Endodermal cell (in vitro differentiated cells): ENCODE data around the gene LCE6A. TPM values are rescaled to one million over a fixed set of nuclear protein-coding genes. Genes with fewer than 3 reads are reported as not detected.
A peak's percentile ranks its signal among the peaks of the same experiment; 100 is the strongest.

Source experiments
- DNase-seq: peaks from one replicate; pipeline ENCODE4 v3.0.0-alpha.2; 2017
- H3K27ac ChIP-seq: 2 replicates; pipeline ENCODE4 v1.5.1; 2013; ENCODE audit warnings: mild to moderate bottlenecking, low read depth, low read length, moderate library complexity
- H3K27me3 ChIP-seq: 2 replicates; pipeline ENCODE4 v1.6.1; 2013; ENCODE audit warnings: mild to moderate bottlenecking, low read length, moderate library complexity; ENCODE audit not compliant: insufficient read depth, control insufficient read depth, poor library complexity, severe bottlenecking
- H3K36me3 ChIP-seq: 2 replicates; pipeline ENCODE4 v1.7.0; 2013; ENCODE audit warnings: mild to moderate bottlenecking, low read length, moderate library complexity; ENCODE audit not compliant: control insufficient read depth, insufficient read depth
- H3K4me1 ChIP-seq: one replicate; pipeline ENCODE4 v1.7.0; 2013; ENCODE audit warnings: low read length; ENCODE audit not compliant: control insufficient read depth, insufficient read depth
- H3K4me3 ChIP-seq: 2 replicates; pipeline ENCODE4 v1.5.1; 2013; ENCODE audit warnings: mild to moderate bottlenecking, low read length, moderate library complexity
- H3K9ac ChIP-seq: 2 replicates; pipeline ENCODE4 v1.6.1; 2013; ENCODE audit warnings: mild to moderate bottlenecking, low read length, moderate library complexity; ENCODE audit not compliant: poor library complexity, severe bottlenecking; ENCODE audit errors: extremely low read depth
- H3K9me3 ChIP-seq: 2 replicates; pipeline ENCODE4 v1.6.1; 2013; ENCODE audit warnings: mild to moderate bottlenecking, low read length, moderate library complexity; ENCODE audit not compliant: control insufficient read depth
- H3K27ac Mint-ChIP-seq: 2 replicates; pipeline ENCODE4 v1.8.0; 2020; ENCODE audit warnings: mixed read lengths
- H3K27me3 Mint-ChIP-seq: 2 replicates; pipeline ENCODE4 v1.8.0; 2021; ENCODE audit warnings: mild to moderate bottlenecking, mixed read lengths; ENCODE audit not compliant: insufficient read depth
- H3K36me3 Mint-ChIP-seq: 2 replicates; pipeline ENCODE4 v1.8.0; 2020; ENCODE audit warnings: low read depth, mixed read lengths
- H3K4me1 Mint-ChIP-seq: 2 replicates; pipeline ENCODE4 v1.8.0; 2020; ENCODE audit warnings: mixed read lengths
- H3K4me3 Mint-ChIP-seq: 2 replicates; pipeline ENCODE4 v1.8.0; 2020; ENCODE audit warnings: mild to moderate bottlenecking, moderate library complexity, mixed read lengths
- H3K9me3 Mint-ChIP-seq: 2 replicates; pipeline ENCODE4 v1.8.0; 2020; ENCODE audit warnings: mild to moderate bottlenecking, mixed read lengths
- CTCF ChIP-seq: fragments of 200-600 bp; sonication (generic); conservative IDR thresholded peaks from 2 replicates; pipeline ENCODE4 v1.5.0; 2021; ENCODE audit warnings: antibody characterized with exemption, mild to moderate bottlenecking
- WGBS, 2 experiments: methylation state at CpG; one replicate each; pipeline versions ENCODE4 v1.1.5 to v1.1.7; 2013; ENCODE audit warnings: missing lambda C conversion rate in 2 of 2, mixed read lengths in 1 of 2; ENCODE audit not compliant: insufficient coverage in 1 of 2, insufficient read length in 1 of 2; 5-methylcytosine and 5-hydroxymethylcytosine counted together
- total RNA-seq, 2 donors: library from RNA; stranded (reverse); fragmentation: NEBNext Ultra II Directional in 1 of 2; extraction: Animal tissue kit (Norgen Biotek cat#: 25700) in 1 of 2; gene quantifications; 2 replicates in 1 of 2; 3 replicates in 1 of 2; pipeline ENCODE4 v1.2.1, GENCODE V29; 2021

LCE6A gene
- total RNA-seq, 2 donors from 2014 or later = not detected

GRCh38 chr1:152866321-152866720 is 23.7 kb downstream of the LCE6A start:
- H3K27me3 Mint-ChIP-seq = no peaks in the 10 kb centered on the region
- Histone ChIP-seq H3K4me3 (no peak overlapping the region), H3K27me3 (no peaks in the 10 kb centered on the region), H3K9ac (no peak overlapping the region), H3K9me3 (peaks cover 52% of the 10 kb centered on the region), H3K27ac (no peak overlapping the region), H3K4me1 (no peaks in the 10 kb centered on the region), H3K36me3 (no peaks in the 10 kb centered on the region)
- no peaks in the 10 kb centered on the region for H3K36me3 Mint-ChIP-seq
- H3K9me3 Mint-ChIP-seq = peaks cover 20% of the 10 kb centered on the region
- 65 to 68% methylated on average over 2 of the region's 2 CpGs for WGBS, 2 experiments
- TF ChIP-seq CTCF = no peak
- H3K27ac Mint-ChIP-seq = no peak overlapping the region
- no peak for DNase-seq
- no peaks in the 10 kb centered on the region for H3K4me1 Mint-ChIP-seq
- H3K4me3 Mint-ChIP-seq = no peak overlapping the region

GRCh38 chr1:152869808-152870419 is 27.3 kb downstream of the LCE6A start:
- Histone ChIP-seq H3K9me3 (peaks cover 32% of the 10 kb centered on the region), H3K9ac (no peak overlapping the region), H3K27ac (no peak overlapping the region), H3K4me1 (no peaks in the 10 kb centered on the region), H3K4me3 (no peak overlapping the region), H3K27me3 (no peaks in the 10 kb centered on the region), H3K36me3 (no peaks in the 10 kb centered on the region)
- H3K9me3 Mint-ChIP-seq = peaks cover 3% of the 10 kb centered on the region
- no peak overlapping the region for H3K27ac Mint-ChIP-seq
- peak; percentile 84 for TF ChIP-seq CTCF
- H3K4me1 Mint-ChIP-seq = no peaks in the 10 kb centered on the region
- no peaks in the 10 kb centered on the region for H3K36me3 Mint-ChIP-seq
- no peak overlapping the region for H3K4me3 Mint-ChIP-seq
- peak; percentile 82 for DNase-seq
- no peaks in the 10 kb centered on the region for H3K27me3 Mint-ChIP-seq
- WGBS, 2 experiments = 40 to 43% methylated on average over 7 to 9 of the region's 9 CpGs

- Mint-ChIP-seq H3K9me3 (peaks cover 12% of the 10 kb centered on the region), H3K4me3 (no peak overlapping the region), H3K27me3 (no peaks in the 10 kb centered on the region), H3K27ac (no peak overlapping the region), H3K4me1 (no peaks in the 10 kb centered on the region), H3K36me3 (no peaks in the 10 kb centered on the region)
- WGBS, 2 experiments = 56 to 77% methylated on average over 4 to 13 of the region's 17 CpGs
- peak; percentile 71 for TF ChIP-seq CTCF
- no peak overlapping the region for H3K27ac ChIP-seq
- no peaks in the 10 kb centered on the region for H3K4me1 ChIP-seq
- H3K9me3 ChIP-seq = peaks cover 21% of the 10 kb centered on the region
- H3K9ac ChIP-seq = no peak overlapping the region
- no peaks in the 10 kb centered on the region for H3K36me3 ChIP-seq
- H3K27me3 ChIP-seq = no peaks in the 10 kb centered on the region
- H3K4me3 ChIP-seq = no peak overlapping the region
- DNase-seq = peak; percentile 53
Measured at GRCh38 chr1:152870831-152871730, 28.4 kb downstream of the LCE6A start.
